Measurements from ENCODE around the gene CLDN9. TPM values are rescaled to one million over a fixed set of nuclear protein-coding genes. Genes with fewer than 3 reads are reported as not detected.

CLDN9 gene
- total RNA-seq, 1 donor from 2014 or later, result not detected

- H3K27ac Mint-ChIP-seq (ENCODE audit: unreplicated experiment), result no peak overlapping the region
- peaks cover 19% of the 10 kb centered on the region for H3K4me1 Mint-ChIP-seq (ENCODE audit: unreplicated experiment)
- TF ChIP-seq CTCF (IDR thresholded peaks at IDR 0.05), result no peak
- no peaks in the 10 kb centered on the region for H3K9me3 Mint-ChIP-seq (ENCODE audit: unreplicated experiment)
- peaks cover 11% of the 10 kb centered on the region for H3K27me3 Mint-ChIP-seq (ENCODE audit: unreplicated experiment)
- H3K4me3 Mint-ChIP-seq (ENCODE audit: unreplicated experiment), result no peak overlapping the region
- DNase-seq (ENCODE audit: extremely low spot score, unreplicated experiment), result peak; percentile 75
- no peaks in the 10 kb centered on the region for H3K36me3 Mint-ChIP-seq (ENCODE audit: unreplicated experiment)
Observed at GRCh38 chr16:2966043-2966807, 46.5 kb upstream of the CLDN9 start.

- no peak for TF ChIP-seq CTCF (IDR thresholded peaks at IDR 0.05)
- Mint-ChIP-seq H3K36me3 (ENCODE audit: unreplicated experiment) (no peaks in the 10 kb centered on the region), H3K27me3 (ENCODE audit: unreplicated experiment) (peaks cover 9% of the 10 kb centered on the region), H3K9me3 (ENCODE audit: unreplicated experiment) (no peaks in the 10 kb centered on the region), H3K4me3 (ENCODE audit: unreplicated experiment) (no peak overlapping the region), H3K27ac (ENCODE audit: unreplicated experiment) (no peak overlapping the region), H3K4me1 (ENCODE audit: unreplicated experiment) (peaks cover 19% of the 10 kb centered on the region)
- DNase-seq (ENCODE audit: extremely low spot score, unreplicated experiment), result no peak
Observed at GRCh38 chr16:2966808-2967191, 45.9 kb upstream of the CLDN9 start.

- Mint-ChIP-seq H3K4me3 (ENCODE audit: unreplicated experiment) (no peak overlapping the region), H3K27ac (ENCODE audit: unreplicated experiment) (no peak overlapping the region), H3K27me3 (ENCODE audit: unreplicated experiment) (peaks cover 7% of the 10 kb centered on the region), H3K9me3 (ENCODE audit: unreplicated experiment) (no peaks in the 10 kb centered on the region), H3K4me1 (ENCODE audit: unreplicated experiment) (peaks cover 22% of the 10 kb centered on the region), H3K36me3 (ENCODE audit: unreplicated experiment) (no peaks in the 10 kb centered on the region)
- TF ChIP-seq CTCF (IDR thresholded peaks at IDR 0.05), result no peak
- no peak for DNase-seq (ENCODE audit: extremely low spot score, unreplicated experiment)
Observed at GRCh38 chr16:2967211-2967631, 45.5 kb upstream of the CLDN9 start.

GRCh38 chr16:2967721-2968161 lies 45.0 kb upstream of the CLDN9 start:
- Mint-ChIP-seq H3K4me1 (ENCODE audit: unreplicated experiment) (peaks cover 24% of the 10 kb centered on the region), H3K9me3 (ENCODE audit: unreplicated experiment) (no peaks in the 10 kb centered on the region), H3K27me3 (ENCODE audit: unreplicated experiment) (peaks cover 7% of the 10 kb centered on the region), H3K36me3 (ENCODE audit: unreplicated experiment) (no peaks in the 10 kb centered on the region), H3K4me3 (ENCODE audit: unreplicated experiment) (no peak overlapping the region), H3K27ac (ENCODE audit: unreplicated experiment) (no peak overlapping the region)
- DNase-seq (ENCODE audit: extremely low spot score, unreplicated experiment), result no peak
- TF ChIP-seq CTCF (IDR thresholded peaks at IDR 0.05), result no peak

GRCh38 chr16:2968368-2968737 lies 44.4 kb upstream of the CLDN9 start:
- Mint-ChIP-seq H3K27ac (ENCODE audit: unreplicated experiment) (no peak overlapping the region), H3K27me3 (ENCODE audit: unreplicated experiment) (peaks cover 5% of the 10 kb centered on the region), H3K36me3 (ENCODE audit: unreplicated experiment) (no peaks in the 10 kb centered on the region), H3K4me1 (ENCODE audit: unreplicated experiment) (peaks cover 22% of the 10 kb centered on the region), H3K4me3 (ENCODE audit: unreplicated experiment) (peak overlapping the region; percentile 68), H3K9me3 (ENCODE audit: unreplicated experiment) (no peaks in the 10 kb centered on the region)
- no peak for DNase-seq (ENCODE audit: extremely low spot score, unreplicated experiment)
- TF ChIP-seq CTCF (IDR thresholded peaks at IDR 0.05), result no peak
